WTC11 (cell line): ENCODE results near the gene UNKL.

Source experiments
- CREM ChIP-seq: sonication (generic); formaldehyde crosslinking; IDR thresholded peaks from 2 replicates; pipeline ENCODE4 v1.8.1; 2022; ENCODE audit warnings: mild to moderate bottlenecking, missing genetic modification reagents, moderate library complexity
- ELF4 ChIP-seq: sonication (generic); formaldehyde crosslinking; IDR thresholded peaks from 2 replicates; pipeline ENCODE4 v1.8.1; 2022; ENCODE audit warnings: low read depth, mild to moderate bottlenecking, moderate library complexity, missing genetic modification reagents
- ESRRA ChIP-seq: sonication (generic); formaldehyde crosslinking; IDR thresholded peaks from 2 replicates; pipeline ENCODE4 v1.8.1; 2022; ENCODE audit warnings: mild to moderate bottlenecking, missing genetic modification reagents, borderline replicate concordance
- FOXK1 ChIP-seq: sonication (generic); formaldehyde crosslinking; IDR thresholded peaks from 2 replicates; pipeline ENCODE4 v1.8.0; 2022; ENCODE audit warnings: mild to moderate bottlenecking, moderate library complexity, missing genetic modification reagents
- TCF7 ChIP-seq: sonication (generic); formaldehyde crosslinking; IDR thresholded peaks from 2 replicates; pipeline ENCODE4 v1.8.0; 2022; ENCODE audit warnings: mild to moderate bottlenecking, low read depth, missing genetic modification reagents, moderate library complexity
- ZBTB21 ChIP-seq: sonication (generic); formaldehyde crosslinking; IDR thresholded peaks from 2 replicates; pipeline ENCODE4 v1.8.1; 2023; ENCODE audit warnings: mild to moderate bottlenecking, missing genetic modification reagents, borderline replicate concordance
- TF ChIP-seq, protein P1 (sequence below): fragments of 200-600 bp; IDR thresholded peaks from 2 replicates; pipeline ENCODE4 v1.8.0; 2022; ENCODE audit warnings: antibody characterized with exemption
- TF ChIP-seq, protein P2 (sequence below): sonication (generic); formaldehyde crosslinking; IDR thresholded peaks from 2 replicates; pipeline ENCODE4 v1.8.1; 2023; ENCODE audit warnings: mild to moderate bottlenecking, missing genetic modification reagents, borderline replicate concordance
- TF ChIP-seq, protein P3 (sequence below): sonication (generic); formaldehyde crosslinking; conservative IDR thresholded peaks from 2 replicates; pipeline ENCODE4 v1.8.1; 2023; ENCODE audit warnings: mild to moderate bottlenecking, low read depth, missing genetic modification reagents, moderate library complexity
- TF ChIP-seq, protein P4 (sequence below): sonication (generic); formaldehyde crosslinking; IDR thresholded peaks from 2 replicates; pipeline ENCODE4 v1.8.0; 2023; ENCODE audit warnings: missing genetic modification reagents
- TF ChIP-seq, protein P5 (sequence below): sonication (generic); formaldehyde crosslinking; IDR thresholded peaks from 2 replicates; pipeline ENCODE4 v1.8.0; 2022; ENCODE audit warnings: mild to moderate bottlenecking, missing genetic modification reagents

DNA sequence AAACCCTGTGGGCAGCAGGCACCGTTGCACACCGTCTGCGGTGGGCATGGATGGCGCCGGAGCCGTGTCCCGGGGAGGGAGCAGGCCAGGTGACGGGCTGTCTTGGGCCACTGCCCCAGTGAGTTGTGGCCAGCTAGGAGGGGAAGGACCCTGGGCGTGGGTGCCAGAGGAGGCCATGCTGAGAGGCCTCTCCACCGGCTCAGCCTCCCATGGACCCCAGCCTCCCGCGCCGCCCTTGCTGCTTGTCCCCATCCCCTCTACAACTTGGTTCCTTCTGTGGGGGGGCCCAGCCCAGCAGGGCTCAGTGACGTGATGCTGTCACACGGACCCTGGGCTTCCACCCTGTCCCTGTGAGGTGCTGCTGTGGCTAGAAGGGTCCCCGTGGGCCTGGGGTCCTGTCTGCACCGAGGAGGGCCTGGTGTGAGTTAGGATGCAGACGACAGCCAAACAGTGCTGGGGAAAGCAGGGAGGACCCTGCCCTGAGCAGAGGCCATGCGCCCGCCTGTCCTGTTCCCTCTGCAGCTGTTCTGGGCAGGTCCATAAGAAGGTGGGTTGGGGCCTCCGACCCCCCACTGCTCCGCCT lies 93.8 kb downstream of the UNKL start:
- TF ChIP-seq ELF4 (no peak), FOXK1 (no peak), ZBTB21 (CRISPR knock-in tag) (no peak), ESRRA (CRISPR knock-in tag) (no peak), TCF7 (CRISPR knock-in tag) (no peak), CREM (CRISPR knock-in tag) (no peak)
- TF ChIP-seq, protein P1, sequence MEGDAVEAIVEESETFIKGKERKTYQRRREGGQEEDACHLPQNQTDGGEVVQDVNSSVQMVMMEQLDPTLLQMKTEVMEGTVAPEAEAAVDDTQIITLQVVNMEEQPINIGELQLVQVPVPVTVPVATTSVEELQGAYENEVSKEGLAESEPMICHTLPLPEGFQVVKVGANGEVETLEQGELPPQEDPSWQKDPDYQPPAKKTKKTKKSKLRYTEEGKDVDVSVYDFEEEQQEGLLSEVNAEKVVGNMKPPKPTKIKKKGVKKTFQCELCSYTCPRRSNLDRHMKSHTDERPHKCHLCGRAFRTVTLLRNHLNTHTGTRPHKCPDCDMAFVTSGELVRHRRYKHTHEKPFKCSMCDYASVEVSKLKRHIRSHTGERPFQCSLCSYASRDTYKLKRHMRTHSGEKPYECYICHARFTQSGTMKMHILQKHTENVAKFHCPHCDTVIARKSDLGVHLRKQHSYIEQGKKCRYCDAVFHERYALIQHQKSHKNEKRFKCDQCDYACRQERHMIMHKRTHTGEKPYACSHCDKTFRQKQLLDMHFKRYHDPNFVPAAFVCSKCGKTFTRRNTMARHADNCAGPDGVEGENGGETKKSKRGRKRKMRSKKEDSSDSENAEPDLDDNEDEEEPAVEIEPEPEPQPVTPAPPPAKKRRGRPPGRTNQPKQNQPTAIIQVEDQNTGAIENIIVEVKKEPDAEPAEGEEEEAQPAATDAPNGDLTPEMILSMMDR, result no peak
- TF ChIP-seq, protein P2, sequence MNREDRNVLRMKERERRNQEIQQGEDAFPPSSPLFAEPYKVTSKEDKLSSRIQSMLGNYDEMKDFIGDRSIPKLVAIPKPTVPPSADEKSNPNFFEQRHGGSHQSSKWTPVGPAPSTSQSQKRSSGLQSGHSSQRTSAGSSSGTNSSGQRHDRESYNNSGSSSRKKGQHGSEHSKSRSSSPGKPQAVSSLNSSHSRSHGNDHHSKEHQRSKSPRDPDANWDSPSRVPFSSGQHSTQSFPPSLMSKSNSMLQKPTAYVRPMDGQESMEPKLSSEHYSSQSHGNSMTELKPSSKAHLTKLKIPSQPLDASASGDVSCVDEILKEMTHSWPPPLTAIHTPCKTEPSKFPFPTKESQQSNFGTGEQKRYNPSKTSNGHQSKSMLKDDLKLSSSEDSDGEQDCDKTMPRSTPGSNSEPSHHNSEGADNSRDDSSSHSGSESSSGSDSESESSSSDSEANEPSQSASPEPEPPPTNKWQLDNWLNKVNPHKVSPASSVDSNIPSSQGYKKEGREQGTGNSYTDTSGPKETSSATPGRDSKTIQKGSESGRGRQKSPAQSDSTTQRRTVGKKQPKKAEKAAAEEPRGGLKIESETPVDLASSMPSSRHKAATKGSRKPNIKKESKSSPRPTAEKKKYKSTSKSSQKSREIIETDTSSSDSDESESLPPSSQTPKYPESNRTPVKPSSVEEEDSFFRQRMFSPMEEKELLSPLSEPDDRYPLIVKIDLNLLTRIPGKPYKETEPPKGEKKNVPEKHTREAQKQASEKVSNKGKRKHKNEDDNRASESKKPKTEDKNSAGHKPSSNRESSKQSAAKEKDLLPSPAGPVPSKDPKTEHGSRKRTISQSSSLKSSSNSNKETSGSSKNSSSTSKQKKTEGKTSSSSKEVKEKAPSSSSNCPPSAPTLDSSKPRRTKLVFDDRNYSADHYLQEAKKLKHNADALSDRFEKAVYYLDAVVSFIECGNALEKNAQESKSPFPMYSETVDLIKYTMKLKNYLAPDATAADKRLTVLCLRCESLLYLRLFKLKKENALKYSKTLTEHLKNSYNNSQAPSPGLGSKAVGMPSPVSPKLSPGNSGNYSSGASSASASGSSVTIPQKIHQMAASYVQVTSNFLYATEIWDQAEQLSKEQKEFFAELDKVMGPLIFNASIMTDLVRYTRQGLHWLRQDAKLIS (CRISPR knock-in tag), result no peak
- TF ChIP-seq, protein P3, sequence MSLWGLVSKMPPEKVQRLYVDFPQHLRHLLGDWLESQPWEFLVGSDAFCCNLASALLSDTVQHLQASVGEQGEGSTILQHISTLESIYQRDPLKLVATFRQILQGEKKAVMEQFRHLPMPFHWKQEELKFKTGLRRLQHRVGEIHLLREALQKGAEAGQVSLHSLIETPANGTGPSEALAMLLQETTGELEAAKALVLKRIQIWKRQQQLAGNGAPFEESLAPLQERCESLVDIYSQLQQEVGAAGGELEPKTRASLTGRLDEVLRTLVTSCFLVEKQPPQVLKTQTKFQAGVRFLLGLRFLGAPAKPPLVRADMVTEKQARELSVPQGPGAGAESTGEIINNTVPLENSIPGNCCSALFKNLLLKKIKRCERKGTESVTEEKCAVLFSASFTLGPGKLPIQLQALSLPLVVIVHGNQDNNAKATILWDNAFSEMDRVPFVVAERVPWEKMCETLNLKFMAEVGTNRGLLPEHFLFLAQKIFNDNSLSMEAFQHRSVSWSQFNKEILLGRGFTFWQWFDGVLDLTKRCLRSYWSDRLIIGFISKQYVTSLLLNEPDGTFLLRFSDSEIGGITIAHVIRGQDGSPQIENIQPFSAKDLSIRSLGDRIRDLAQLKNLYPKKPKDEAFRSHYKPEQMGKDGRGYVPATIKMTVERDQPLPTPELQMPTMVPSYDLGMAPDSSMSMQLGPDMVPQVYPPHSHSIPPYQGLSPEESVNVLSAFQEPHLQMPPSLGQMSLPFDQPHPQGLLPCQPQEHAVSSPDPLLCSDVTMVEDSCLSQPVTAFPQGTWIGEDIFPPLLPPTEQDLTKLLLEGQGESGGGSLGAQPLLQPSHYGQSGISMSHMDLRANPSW (CRISPR knock-in tag), result no peak
- TF ChIP-seq, protein P4, sequence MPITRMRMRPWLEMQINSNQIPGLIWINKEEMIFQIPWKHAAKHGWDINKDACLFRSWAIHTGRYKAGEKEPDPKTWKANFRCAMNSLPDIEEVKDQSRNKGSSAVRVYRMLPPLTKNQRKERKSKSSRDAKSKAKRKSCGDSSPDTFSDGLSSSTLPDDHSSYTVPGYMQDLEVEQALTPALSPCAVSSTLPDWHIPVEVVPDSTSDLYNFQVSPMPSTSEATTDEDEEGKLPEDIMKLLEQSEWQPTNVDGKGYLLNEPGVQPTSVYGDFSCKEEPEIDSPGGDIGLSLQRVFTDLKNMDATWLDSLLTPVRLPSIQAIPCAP (CRISPR knock-in tag), result no peak
- TF ChIP-seq, protein P5, sequence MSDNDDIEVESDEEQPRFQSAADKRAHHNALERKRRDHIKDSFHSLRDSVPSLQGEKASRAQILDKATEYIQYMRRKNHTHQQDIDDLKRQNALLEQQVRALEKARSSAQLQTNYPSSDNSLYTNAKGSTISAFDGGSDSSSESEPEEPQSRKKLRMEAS (CRISPR knock-in tag), result no peak
